Peyer's patch (tissue), 4 donors: ENCODE measurements around the gene SYNJ2. TPM values are rescaled to one million over a fixed set of nuclear protein-coding genes. Genes with fewer than 3 reads are reported as not detected.

Experiments
- DNase-seq, 3 donors: peaks; one replicate each; pipeline ENCODE4 v3.0.0-alpha.2; 2017 to 2019
- H3K27ac ChIP-seq, 4 donors: fragments of 200-600 bp; sonication (generic); one replicate each; pipeline ENCODE4 v1.5.1; 2016 to 2019
- H3K27me3 ChIP-seq, 2 donors: fragments of 200-600 bp; sonication (generic); one replicate each; pipeline ENCODE4 v1.5.1; 2019
- H3K36me3 ChIP-seq, 3 donors: fragments of 200-600 bp; sonication (generic); one replicate each; pipeline ENCODE4 v1.5.1; 2016 to 2019
- H3K4me1 ChIP-seq, 4 donors: fragments of 200-600 bp; sonication (generic); one replicate each; pipeline ENCODE4 v1.5.1; 2016 to 2019
- H3K4me3 ChIP-seq, 4 donors: fragments of 200-600 bp; sonication (generic); 1 replicate in 3 of 4; 2 replicates in 1 of 4; pipeline ENCODE4 v1.5.1; 2016 to 2019; ENCODE audit warnings: mild to moderate bottlenecking in 1 of 4
- H3K9me3 ChIP-seq, 4 donors: fragments of 200-600 bp; sonication (generic); one replicate each; pipeline ENCODE4 v1.5.1; 2016 to 2019; ENCODE audit warnings: mild to moderate bottlenecking in 1 of 4
- POLR2A ChIP-seq, 2 donors: fragments of 450-650 bp; IDR thresholded peaks; one replicate each; pipeline ENCODE4 v1.5.1; 2017; ENCODE audit warnings: antibody characterized with exemption in 2 of 2, mild to moderate bottlenecking in 2 of 2, moderate library complexity in 2 of 2
- total RNA-seq, 4 donors: library from RNA; depleted of rRNA; stranded (reverse); fragments of >200 nt; gene quantifications; one replicate each; pipeline ENCODE4 v1.1.0, GENCODE V29; 2016
- TF ChIP-seq, protein P1 (sequence below), 6 experiments: fragments of 450-650 bp in 4 of 6; fragments of 200-600 bp in 2 of 6; sonication (generic) in 1 of 6; IDR thresholded peaks; one replicate each; pipeline ENCODE4 v1.5.1; 2017 to 2019; ENCODE audit warnings: antibody characterized with exemption in 6 of 6, mild to moderate bottlenecking in 3 of 6, moderate library complexity in 1 of 6

Gene SYNJ2
- total RNA-seq, 4 donors from 2014 or later: 26.8 to 47.2 (median 34.0) TPM

DNA sequence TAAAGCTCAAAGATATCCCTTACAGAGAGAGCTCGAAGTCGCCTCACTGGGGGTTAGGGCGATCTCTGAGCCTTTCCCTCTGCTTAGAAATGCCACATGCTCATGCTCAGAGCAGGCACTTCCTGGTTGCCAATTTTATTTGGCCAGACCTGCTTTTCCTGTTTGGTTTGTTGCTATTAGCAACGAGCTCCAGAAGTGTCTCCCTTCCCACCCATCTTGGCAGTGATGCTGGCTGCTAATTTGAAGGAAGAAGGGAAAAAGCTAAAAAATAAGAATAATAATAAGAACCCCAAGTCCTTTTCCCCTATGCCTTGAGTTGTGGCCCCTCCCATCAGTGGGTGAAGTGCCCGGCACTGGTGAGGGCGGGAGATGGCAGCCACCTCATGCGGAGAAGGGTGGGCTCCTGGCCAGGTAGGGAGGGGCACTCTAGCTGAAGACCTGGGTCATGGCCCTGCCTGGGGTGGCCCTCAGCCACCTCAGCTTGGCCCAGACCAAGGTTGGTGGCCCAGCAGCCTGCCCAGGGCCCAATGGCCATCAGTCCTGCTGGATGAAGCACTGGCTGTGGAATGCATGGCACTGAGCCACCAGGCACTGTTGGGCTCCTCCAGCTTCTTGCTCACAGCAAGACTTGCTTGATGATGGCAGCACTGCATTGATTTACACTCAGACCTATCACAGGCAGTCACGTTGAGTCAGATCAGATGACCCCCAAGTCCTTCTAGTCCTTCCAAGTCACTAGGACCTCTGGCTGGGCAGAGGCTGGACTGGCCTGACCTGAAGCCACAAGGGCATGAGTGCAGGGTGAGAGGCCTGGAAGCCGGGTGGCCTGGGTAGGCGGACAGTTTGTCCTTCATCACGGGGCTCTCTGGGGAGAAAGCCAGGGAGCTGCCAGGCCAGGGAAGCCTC is 79.0 kb downstream of the SYNJ2 start:
- H3K27ac ChIP-seq: peak overlapping the region; percentile 57 to 77 (median 60)

DNA sequence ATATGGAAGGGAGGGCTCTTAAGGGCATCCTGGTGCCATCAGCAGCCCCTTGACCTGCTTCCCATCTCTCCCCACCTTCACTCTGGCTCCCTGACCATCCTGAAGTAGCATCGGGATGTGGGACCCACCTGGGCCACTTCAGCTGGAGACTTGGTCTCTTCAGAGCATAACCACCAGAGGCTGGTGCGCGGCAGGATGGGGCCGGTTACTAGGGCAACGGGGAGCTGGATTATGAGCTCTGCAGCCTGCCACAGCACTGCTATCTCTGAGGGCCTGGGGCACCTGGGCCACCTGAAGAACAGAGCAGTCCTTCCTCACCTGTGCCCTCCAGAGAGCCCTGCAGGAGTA is 79.7 kb downstream of the SYNJ2 start:
- TF ChIP-seq POLR2A (IDR thresholded peaks at IDR 0.05): no peak
- TF ChIP-seq, protein P1, sequence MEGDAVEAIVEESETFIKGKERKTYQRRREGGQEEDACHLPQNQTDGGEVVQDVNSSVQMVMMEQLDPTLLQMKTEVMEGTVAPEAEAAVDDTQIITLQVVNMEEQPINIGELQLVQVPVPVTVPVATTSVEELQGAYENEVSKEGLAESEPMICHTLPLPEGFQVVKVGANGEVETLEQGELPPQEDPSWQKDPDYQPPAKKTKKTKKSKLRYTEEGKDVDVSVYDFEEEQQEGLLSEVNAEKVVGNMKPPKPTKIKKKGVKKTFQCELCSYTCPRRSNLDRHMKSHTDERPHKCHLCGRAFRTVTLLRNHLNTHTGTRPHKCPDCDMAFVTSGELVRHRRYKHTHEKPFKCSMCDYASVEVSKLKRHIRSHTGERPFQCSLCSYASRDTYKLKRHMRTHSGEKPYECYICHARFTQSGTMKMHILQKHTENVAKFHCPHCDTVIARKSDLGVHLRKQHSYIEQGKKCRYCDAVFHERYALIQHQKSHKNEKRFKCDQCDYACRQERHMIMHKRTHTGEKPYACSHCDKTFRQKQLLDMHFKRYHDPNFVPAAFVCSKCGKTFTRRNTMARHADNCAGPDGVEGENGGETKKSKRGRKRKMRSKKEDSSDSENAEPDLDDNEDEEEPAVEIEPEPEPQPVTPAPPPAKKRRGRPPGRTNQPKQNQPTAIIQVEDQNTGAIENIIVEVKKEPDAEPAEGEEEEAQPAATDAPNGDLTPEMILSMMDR (IDR thresholded peaks at IDR 0.05): no peak
- Histone ChIP-seq H3K4me3 (no peak overlapping the region), H3K4me1 (peaks cover 0 to 14% (median 0%) of the 10 kb centered on the region in 4 donors), H3K27ac (peak overlapping the region in 3 of 4 donors; percentile 44 to 77 (median 58)), H3K27me3 (no peaks in the 10 kb centered on the region), H3K36me3 (peaks cover 0 to 38% (median 0%) of the 10 kb centered on the region in 3 donors), H3K9me3 (no peaks in the 10 kb centered on the region)
- no peak for DNase-seq

More for the DNA sequence above, 79.0 kb downstream of the SYNJ2 start:
- Histone ChIP-seq H3K4me1 (peaks cover 0 to 14% (median 0%) of the 10 kb centered on the region in 4 donors), H3K4me3 (no peak overlapping the region), H3K27me3 (no peaks in the 10 kb centered on the region), H3K36me3 (peaks cover 0 to 44% (median 0%) of the 10 kb centered on the region in 3 donors), H3K9me3 (no peaks in the 10 kb centered on the region)
- peak; percentile 31 to 61 (median 52) for DNase-seq
- TF ChIP-seq POLR2A (IDR thresholded peaks at IDR 0.05): no peak
- TF ChIP-seq, protein P1 (IDR thresholded peaks at IDR 0.05): no peak

DNA sequence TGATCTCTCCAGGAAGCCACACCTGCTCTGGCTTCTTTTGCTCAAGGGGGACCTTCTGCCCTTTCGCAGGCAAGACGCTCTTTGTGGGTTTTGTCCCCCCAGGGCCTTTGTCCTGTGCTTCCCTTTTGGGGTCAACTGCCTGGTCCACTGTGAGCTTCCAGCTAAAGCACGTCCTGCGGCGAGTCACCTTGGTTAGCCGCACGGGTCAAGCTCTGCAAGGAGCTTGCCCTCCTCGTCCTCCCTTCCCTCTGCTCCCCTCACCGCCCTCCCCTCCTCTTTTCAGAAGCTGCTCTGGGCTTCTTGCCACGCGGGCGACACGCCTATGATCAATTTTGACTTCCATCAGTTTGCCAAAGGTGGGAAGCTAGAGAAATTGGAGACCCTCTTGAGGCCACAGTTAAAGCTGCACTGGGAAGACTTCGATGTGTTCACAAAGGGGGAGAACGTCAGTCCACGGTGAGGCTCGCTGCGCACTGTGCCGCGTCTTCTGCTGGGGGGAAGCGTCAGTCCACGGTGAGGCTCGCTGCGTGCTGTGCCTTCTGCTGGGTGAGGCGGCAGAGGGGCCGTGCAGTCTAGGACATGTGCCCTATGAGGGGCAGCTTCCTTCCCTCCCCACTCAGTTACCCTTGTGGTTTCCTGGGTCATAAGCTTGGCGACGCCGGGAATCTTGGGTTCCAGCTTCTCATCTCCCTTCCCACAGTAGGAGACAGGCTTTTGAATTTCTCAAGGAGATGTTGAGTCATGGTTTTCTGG is 80.2 kb downstream of the SYNJ2 start:
- Histone ChIP-seq H3K27me3 (no peaks in the 10 kb centered on the region), H3K36me3 (peaks cover 0 to 33% (median 0%) of the 10 kb centered on the region in 3 donors), H3K4me3 (no peak overlapping the region), H3K27ac (no peak overlapping the region), H3K9me3 (no peaks in the 10 kb centered on the region), H3K4me1 (peaks cover 0 to 14% (median 0%) of the 10 kb centered on the region in 4 donors)
- no peak for TF ChIP-seq POLR2A (IDR thresholded peaks at IDR 0.05)
- TF ChIP-seq, protein P1 (IDR thresholded peaks at IDR 0.05): no peak
- DNase-seq: no peak

DNA sequence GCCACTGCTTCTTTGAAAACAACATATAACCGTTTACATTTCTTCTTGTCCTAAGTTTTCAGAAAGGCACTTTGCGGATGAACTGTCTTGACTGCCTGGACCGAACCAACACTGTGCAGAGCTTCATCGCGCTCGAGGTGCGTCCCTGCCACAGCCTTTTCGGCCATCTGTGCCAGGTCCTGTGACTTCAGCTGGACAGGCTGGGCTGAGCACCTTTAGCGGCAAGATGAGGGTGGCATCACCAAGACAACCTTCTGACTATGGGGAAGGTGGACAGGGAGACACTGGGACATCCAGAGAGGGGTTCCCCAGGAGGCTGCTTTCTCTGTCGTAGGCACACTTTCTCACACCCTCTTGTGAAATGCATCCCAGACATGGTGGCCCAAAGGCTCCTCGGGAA is 82.1 kb downstream of the SYNJ2 start:
- H3K36me3 ChIP-seq: peaks cover 0 to 31% (median 0%) of the 10 kb centered on the region in 3 donors

DNA sequence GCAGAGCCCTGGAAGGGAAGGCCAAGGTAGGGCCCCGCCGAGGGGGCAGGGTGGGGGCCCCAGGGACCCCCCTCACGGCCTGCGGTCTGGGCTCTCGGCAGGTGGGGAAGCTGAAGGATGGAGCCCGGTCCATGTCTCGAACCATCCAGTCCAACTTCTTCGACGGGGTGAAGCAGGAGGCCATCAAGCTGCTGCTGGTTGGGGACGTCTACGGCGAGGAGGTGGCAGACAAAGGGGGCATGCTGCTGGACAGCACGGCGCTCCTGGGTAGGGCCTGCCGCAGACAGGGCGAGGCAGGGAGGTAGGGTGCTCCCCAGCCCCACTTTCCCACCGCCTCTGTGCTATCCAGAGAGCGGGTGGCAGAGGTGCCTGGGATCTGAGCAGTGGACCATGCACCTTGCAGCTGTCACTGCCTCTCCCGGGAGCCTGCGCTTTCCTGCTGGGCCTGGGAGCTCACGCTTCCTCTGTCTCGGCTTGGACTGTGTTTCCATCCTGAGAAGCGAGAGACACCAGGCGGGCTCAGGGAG is 83.1 kb downstream of the SYNJ2 start:
- peaks cover 0 to 38% (median 0%) of the 10 kb centered on the region in 3 donors for H3K36me3 ChIP-seq
- H3K9me3 ChIP-seq: no peaks in the 10 kb centered on the region
- H3K27ac ChIP-seq: no peak overlapping the region
- H3K27me3 ChIP-seq: no peaks in the 10 kb centered on the region
- no peak overlapping the region for H3K4me3 ChIP-seq
- TF ChIP-seq, protein P1 (IDR thresholded peaks at IDR 0.05): no peak
- no peak for TF ChIP-seq POLR2A (IDR thresholded peaks at IDR 0.05)
- DNase-seq: peak in 1 of 3 donors; percentile 38
- H3K4me1 ChIP-seq: peaks cover 0 to 28% (median 0%) of the 10 kb centered on the region in 4 donors

More for the DNA sequence above, 82.1 kb downstream of the SYNJ2 start:
- Histone ChIP-seq H3K4me3 (no peak overlapping the region), H3K9me3 (no peaks in the 10 kb centered on the region), H3K4me1 (peaks cover 0 to 20% (median 0%) of the 10 kb centered on the region in 4 donors), H3K27me3 (no peaks in the 10 kb centered on the region), H3K27ac (no peak overlapping the region)
- DNase-seq: no peak
- no peak for TF ChIP-seq POLR2A (IDR thresholded peaks at IDR 0.05)
- TF ChIP-seq, protein P1 (IDR thresholded peaks at IDR 0.05): no peak
